ENCODE measurements around the gene DERA.

Gene DERA

GRCh38 chr12:15928870-15929571 is 17.9 kb downstream of the DERA start:
- DNase-seq (ENCODE audit: low read depth): no peak
- TF ChIP-seq, protein P1, sequence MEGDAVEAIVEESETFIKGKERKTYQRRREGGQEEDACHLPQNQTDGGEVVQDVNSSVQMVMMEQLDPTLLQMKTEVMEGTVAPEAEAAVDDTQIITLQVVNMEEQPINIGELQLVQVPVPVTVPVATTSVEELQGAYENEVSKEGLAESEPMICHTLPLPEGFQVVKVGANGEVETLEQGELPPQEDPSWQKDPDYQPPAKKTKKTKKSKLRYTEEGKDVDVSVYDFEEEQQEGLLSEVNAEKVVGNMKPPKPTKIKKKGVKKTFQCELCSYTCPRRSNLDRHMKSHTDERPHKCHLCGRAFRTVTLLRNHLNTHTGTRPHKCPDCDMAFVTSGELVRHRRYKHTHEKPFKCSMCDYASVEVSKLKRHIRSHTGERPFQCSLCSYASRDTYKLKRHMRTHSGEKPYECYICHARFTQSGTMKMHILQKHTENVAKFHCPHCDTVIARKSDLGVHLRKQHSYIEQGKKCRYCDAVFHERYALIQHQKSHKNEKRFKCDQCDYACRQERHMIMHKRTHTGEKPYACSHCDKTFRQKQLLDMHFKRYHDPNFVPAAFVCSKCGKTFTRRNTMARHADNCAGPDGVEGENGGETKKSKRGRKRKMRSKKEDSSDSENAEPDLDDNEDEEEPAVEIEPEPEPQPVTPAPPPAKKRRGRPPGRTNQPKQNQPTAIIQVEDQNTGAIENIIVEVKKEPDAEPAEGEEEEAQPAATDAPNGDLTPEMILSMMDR (IDR thresholded peaks at IDR 0.05; ENCODE audit: insufficient read depth, low read depth, low read length, missing control alignments): no peak
- no peak overlapping the region for H3K4me3 ChIP-seq (ENCODE audit: low read depth, low read length)

- TF ChIP-seq, protein P1 (IDR thresholded peaks at IDR 0.05; ENCODE audit: insufficient read depth, low read depth, low read length, missing control alignments): no peak
- DNase-seq (ENCODE audit: low read depth): peak; percentile 38
- H3K4me3 ChIP-seq (ENCODE audit: low read depth, low read length): no peak overlapping the region
These were observed 20.5 kb downstream of the DERA start for GRCh38 chr12:15931590-15932053.

DNA sequence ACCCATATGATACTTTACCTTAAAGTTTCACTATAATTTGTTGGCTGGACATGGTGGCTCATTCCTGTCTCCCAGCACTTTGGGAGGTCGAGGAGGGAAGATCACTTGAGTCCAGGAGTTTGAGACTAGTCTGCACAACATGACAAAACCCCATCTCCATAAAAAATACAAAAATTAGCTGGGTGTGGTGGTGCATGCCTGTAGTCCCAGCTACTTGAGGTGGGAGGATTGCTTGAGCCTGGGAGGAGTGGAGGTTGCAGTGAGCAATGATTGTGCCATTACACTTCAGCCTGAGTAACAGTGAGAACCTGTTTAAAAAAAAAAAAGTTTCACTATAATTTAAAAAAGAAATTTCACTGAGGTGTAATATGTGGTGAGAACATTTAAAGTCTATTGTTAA is 21.2 kb downstream of the DERA start:
- TF ChIP-seq, protein P1 (IDR thresholded peaks at IDR 0.05; ENCODE audit: insufficient read depth, low read depth, low read length, missing control alignments): no peak
- H3K4me3 ChIP-seq (ENCODE audit: low read depth, low read length): no peak overlapping the region
- no peak for DNase-seq (ENCODE audit: low read depth)

DNA sequence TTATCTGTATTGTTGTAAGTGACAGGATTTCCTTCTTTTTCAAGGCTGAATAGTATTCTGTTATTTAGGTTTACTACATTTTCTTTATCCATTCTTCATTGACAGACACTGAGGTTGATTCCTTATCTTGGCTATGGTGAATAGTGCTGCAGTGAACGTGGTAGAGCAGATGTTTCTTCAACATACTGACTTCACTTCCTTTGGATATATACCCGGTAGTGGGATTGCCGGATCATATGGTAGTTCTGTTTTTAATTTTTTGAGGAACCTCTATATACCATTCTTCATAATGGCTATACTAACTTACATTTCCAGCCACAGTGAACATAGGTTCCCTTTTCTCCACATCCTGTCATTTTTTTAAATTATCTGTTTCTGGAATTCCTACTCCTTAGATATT is 21.8 kb downstream of the DERA start:
- TF ChIP-seq, protein P1 (IDR thresholded peaks at IDR 0.05; ENCODE audit: insufficient read depth, low read depth, low read length, missing control alignments): no peak
- DNase-seq (ENCODE audit: low read depth): no peak
- H3K4me3 ChIP-seq (ENCODE audit: low read depth, low read length): no peak overlapping the region

DNA sequence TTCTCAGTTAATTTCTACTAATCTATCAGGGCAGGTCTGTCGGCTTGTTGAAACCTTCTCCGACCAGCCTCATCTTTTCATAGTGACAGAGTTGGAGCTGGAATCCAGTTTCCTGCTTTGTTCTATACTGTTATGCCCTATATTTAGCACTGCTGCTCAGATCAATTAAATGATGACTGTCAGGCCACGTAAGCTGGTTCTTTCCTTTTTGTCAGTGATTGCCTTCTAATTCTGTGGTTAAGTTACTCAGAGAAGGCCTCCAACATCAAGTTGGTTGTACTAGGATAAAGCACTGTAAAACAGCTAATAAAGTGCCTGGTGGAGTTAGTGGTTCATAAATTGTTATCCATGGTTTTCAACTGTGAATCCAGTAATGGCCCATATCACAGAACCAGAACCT is 22.6 kb downstream of the DERA start:
- DNase-seq (ENCODE audit: low read depth): no peak
- no peak overlapping the region for H3K4me3 ChIP-seq (ENCODE audit: low read depth, low read length)
- TF ChIP-seq, protein P1 (IDR thresholded peaks at IDR 0.05; ENCODE audit: insufficient read depth, low read depth, low read length, missing control alignments): no peak

GRCh38 chr12:15936751-15937150 is 25.6 kb downstream of the DERA start:
- TF ChIP-seq, protein P1 (IDR thresholded peaks at IDR 0.05; ENCODE audit: insufficient read depth, low read depth, low read length, missing control alignments): no peak

DNA sequence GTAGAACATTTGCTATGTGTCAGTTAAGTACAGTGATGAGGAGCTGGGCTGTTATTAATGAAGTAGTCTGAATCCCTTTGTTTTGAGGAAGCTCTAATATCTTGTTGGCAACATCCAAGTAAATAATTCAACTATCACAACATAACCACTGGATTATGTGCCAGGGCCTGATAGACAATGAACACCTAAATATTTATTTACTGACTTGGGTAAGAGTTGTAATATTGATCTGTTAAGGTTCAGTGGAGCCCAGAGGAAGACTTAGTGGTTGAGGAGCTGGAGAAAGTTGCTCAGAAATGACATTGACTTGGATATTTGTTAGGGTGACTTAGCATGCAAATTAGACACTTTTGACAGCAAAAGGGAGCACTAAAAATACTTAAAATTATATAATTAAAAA is 26.8 kb downstream of the DERA start:
- TF ChIP-seq, protein P1 (IDR thresholded peaks at IDR 0.05; ENCODE audit: insufficient read depth, low read depth, low read length, missing control alignments): no peak
- H3K4me3 ChIP-seq (ENCODE audit: low read depth, low read length): no peak overlapping the region
- DNase-seq (ENCODE audit: low read depth): no peak

More at GRCh38 chr12:15936751-15937150, 25.6 kb downstream of the DERA start:
- H3K4me3 ChIP-seq (ENCODE audit: low read depth, low read length): no peak overlapping the region
- no peak for DNase-seq (ENCODE audit: low read depth)

Data from GM12865 (cell line).